CD4-positive, alpha-beta T cell treated with Interleukin-6 for 4 hours (primary cell): ENCODE measurements around the gene SPOUT1.
"Not testable (repeated sequence)": the region's sequence is repeated elsewhere in the genome, so short reads cannot be mapped to it uniquely, and the experiment has no call there.

Experiments
- DNase-seq: peaks from one replicate; pipeline ENCODE4 v3.0.0-alpha.2; 2020; ENCODE audit warnings: mixed read lengths

SPOUT1 gene

GRCh38 chr9:128809036-128809599 lies 20.5 kb downstream of the SPOUT1 start:
- no peak for DNase-seq

DNA sequence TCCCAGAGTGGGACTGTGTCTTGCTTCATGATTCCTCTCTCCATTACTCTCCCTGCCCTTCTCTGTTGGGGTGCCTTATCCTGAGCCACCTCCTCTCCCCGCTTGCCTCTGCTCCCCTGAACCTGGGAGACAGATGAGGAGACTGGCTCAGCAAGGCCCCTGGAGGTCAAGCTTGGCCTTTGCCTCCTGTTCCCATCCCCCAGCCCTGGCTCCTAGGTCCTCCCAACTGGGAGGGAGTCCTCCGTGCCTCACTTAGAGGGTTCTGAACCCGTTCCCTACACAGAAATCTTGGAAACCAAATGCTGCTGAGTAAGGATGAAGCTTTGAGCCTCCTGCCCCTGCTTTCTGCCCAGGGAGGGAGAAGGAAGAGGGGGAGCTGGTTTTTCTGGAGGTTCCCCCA lies 21.1 kb downstream of the SPOUT1 start:
- DNase-seq: no peak

GRCh38 chr9:128807827-128808226 lies 21.8 kb downstream of the SPOUT1 start:
- DNase-seq: no peak

DNA sequence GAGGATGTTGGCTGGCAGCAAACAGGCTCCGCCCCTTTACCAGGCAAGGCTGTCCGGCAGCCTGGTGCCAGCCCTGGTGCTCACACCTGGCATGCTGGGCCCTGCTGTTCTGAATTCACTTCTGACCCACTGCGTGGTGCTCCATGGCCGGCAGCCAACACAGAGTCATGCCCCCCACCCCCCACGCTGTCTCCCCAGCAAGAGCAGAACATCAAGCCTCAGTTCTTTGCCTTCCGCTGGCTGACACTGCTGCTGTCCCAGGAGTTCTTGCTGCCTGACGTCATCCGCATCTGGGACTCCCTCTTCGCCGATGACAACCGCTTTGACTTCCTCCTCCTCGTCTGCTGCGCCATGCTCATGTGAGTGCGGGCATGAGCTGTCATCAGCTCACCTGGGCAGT lies 23.9 kb downstream of the SPOUT1 start:
- DNase-seq: no peak

DNA sequence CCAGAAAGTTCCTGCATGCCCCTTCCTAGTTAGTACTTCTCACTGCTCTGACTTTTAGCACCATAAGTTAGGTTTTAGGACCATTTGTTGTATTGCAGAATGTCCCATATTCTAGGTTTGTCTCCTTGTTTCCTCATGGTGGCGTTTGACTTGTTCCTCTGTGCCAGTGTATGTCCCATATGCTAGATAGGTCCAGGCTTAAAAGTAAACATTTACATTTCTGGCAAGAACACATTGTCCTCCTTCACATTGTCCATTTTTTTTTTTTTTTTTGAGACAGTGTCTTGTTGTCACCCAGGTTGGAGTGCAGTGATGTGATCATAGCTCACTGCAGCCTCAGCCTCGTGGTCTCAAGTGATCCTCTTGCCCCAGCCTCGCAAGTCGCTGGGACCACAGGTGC lies 27.1 kb downstream of the SPOUT1 start:
- DNase-seq: no peak

GRCh38 chr9:128800061-128800460 lies 29.5 kb downstream of the SPOUT1 start:
- no peak for DNase-seq

DNA sequence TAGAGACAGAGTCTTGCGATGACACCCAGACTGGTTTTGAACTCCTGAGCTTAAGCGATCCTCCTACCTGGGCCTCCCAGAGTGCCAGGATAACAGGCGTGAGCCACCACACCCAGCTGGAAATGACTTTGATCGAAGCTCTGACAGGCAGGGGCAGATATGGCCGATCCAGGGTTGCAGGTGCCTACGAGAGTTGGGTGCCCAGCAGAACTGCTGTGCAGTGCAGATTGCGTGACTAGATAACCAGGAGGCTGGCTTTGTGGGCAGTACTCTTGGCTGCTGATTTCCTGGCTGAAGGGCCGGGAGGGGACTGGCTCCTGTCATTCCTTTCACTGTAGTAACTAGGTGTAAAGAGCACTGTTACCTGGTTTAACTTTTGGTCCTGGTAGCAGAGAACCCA lies 30.7 kb downstream of the SPOUT1 start:
- DNase-seq: no peak

DNA sequence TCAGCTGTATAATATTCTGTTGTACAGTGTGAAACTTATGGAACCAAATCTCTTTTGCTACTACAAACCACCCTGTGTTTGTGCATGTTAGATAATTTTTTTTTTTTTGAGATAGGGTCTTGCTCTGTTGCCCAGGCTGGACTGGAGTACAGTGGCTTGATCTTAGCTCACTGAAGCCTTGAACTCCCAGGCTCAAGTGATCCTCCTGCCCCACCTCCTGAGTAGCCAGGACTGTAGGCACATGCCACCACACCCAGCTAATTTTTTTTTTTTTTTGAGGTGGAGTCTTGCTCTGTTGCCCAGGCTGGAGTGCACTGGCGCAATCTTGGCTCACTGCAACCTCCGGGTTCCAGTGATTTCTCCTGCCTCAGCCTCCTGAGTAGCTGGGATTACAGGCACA lies 34.6 kb downstream of the SPOUT1 start:
- DNase-seq: not testable (repeated sequence)

DNA sequence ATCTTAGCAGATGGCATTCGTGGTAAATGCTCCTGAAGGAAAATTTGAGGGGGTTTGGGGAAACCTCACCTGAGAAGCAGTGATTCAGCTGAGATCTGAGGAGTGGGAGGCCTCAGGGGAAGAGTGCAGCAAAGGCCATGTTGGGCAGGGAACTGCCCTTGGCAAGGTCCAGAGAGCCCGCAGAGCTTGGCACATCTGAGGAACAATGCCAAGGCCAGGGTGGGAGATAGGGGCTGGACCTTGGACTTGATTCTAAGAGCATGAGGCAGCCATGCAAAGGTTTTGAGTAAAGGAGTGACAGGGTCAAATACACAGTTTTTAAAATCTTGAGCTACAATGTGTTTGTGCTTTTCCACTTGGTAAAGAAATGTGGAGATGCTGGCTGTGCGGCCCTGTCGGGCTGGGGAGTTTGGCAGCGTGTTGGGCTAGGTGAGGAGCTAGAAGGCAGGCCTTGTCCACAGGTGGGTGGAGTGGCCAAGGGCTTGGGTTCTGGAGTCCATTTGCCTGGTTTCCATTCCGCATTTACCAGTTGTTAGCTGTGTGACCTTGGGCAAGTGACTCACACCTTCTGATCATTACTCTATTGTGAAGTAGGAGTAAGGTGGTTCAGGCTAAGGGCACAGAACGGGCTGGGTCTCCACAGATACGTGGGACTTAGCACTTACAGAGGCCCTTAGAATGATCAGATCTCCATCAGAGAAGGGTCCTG lies 36.5 kb downstream of the SPOUT1 start:
- no peak for DNase-seq

- no peak for DNase-seq
These were observed 37.5 kb downstream of the SPOUT1 start for GRCh38 chr9:128792134-128792533.

DNA sequence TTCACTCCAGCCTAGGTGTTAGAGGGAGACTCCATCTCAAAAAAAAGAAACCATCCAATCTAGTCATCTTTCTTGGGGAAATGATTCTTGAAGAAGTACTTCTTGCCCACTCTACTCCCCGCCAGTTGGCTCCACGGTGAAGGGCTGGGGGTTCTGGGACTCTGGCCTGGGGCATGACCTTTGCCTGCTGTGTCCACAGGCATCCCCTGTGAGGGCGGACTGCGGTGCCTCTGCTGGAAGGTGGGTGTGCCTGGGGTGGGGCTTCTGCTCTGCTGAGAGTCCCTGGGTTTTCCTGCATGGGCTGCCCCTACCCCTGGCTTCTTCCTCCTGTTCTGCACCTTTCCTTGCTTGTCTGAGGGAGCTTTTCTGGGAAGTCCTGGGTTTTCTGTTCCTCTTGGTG lies 39.1 kb downstream of the SPOUT1 start:
- no peak for DNase-seq

DNA sequence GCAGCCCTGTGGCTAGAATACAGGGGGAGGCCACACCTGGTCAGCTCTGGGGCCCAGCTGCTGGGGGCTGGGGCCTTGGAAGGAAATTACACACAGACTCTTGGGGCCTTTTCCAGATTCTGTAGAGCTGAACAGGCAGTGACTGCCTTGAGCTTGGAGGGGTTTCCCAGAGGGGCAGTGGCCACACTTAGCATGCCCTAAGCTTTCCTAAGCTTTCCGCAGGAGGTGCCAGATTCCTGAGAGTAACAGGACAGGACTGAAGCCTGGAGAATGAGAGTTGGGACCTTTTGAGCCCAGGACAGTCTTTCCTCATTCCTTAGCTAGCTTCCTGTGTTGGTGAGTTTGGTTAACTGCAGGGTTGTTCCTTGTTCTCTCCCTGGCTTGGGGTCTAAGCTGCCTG lies 41.1 kb downstream of the SPOUT1 start:
- DNase-seq: no peak

GRCh38 chr9:128787659-128788058 lies 41.9 kb downstream of the SPOUT1 start:
- DNase-seq: peak; percentile 13

DNA sequence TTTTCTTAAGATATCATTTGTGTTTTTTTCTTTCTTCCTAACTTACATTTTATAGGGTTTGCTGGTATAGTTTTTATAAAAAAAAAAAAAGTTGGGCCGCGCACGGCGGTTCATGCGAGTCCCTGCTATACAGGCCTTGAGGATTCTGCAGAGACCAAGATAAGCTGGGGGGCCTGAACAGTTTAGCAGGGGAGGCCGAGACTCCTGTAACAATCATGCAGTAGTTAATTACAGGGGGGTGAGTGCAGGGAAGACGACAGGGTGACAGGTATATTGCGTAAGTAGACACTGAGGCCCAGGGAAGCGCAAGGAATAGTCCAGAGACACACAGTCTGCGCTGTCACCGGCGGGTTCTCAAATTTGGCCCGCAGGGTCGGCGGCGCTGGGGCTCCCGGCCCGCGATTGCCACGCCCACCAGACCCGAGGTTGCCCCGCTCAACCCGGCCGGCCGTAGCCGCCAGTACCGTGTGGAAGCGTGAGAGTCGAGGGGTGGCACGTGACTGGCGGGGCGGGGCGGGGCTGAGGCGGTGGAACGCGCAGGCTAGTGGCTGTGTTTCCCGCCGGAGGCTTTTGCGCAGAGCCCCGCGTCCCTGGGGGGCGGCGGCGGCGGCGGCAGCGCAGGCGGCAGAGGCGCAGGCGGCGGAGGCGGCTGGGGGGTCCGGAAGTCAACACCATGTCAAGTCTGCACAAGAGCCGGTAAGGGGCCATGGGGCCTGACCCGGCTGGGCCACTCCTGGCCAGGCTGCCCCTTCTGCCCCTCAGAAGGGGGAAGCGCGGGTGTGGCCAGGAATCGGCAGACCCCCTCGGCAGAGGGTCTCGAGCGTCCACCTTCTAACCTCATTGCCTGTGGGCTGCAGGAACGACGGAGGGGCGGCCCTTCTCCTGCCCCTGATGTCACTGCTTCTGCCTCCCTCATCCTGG lies 42.7 kb downstream of the SPOUT1 start, which contains the start of gene TBC1D13:
Gene TBC1D13 (plus strand): TSS at position 573 of the 921 bp plus-strand sequence. CDS start 101 bp downstream, at position 674.
- peak; percentile 92 for DNase-seq

DNA sequence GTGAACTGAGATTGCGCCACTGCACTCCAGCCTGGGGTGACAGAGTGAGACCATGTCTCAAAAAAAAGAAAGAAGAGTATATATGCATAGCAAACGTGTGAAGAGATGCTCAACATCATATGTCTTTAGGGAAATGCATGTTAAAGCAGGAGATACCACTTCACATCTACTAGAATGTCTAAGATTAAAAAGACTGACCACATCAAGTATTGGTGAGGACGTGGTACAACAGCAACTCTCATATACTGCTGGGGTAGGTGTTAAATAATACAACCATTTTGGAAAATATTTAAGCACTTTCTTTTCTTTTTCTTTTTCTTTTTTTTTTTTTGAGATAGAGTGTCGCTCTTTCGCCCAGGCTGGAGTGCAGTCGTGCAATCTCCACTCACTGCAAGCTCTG lies 44.2 kb downstream of the SPOUT1 start:
- no peak for DNase-seq

DNA sequence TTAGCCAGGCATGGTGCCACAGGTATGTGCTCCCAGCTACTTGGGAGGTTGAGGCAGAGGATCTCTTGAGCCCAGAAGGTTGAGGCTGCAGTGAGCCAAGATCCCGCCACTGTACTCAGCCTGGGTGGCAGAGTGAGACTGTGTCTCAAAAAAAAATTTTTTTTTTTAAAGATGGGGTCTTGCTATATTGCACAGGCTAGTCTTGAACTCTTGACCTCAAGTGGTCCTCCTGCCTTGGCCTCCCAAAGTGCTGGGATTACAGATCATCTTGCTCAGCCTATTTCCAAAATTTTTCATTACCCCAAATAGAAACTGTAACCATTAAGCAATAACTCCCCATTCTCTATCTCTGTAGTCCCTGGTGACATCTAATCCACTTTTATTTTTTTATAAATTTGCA lies 46.9 kb downstream of the SPOUT1 start:
- no peak for DNase-seq

GRCh38 chr9:128781187-128782070 lies 48.2 kb downstream of the SPOUT1 start:
- DNase-seq: no peak

DNA sequence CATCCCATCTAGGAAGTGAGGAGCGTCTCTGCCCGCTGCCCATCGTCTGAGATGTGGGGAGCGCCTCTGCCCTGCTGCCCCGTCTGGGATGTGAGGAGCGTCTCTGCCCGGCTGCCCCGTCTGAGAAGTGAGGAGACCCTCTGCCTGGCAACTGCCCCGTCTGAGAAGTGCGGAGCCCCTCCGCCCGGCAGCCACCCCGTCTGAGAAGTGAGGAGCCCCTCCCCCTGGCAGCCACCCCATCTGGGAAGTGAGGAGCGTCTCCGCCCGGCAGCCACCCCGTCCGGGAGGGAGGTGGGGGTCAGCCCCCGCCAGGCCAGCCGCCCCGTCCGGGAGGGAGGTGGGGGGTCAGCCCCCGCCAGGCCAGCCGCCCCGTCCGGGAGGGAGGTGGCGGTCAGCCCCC lies 49.5 kb downstream of the SPOUT1 start:
- DNase-seq: not testable (repeated sequence)

- no peak for DNase-seq
These were observed 54.8 kb downstream of the SPOUT1 start for GRCh38 chr9:128774804-128775203.

- no peak for DNase-seq
These were observed 56.5 kb downstream of the SPOUT1 start for GRCh38 chr9:128773049-128773448.

DNA sequence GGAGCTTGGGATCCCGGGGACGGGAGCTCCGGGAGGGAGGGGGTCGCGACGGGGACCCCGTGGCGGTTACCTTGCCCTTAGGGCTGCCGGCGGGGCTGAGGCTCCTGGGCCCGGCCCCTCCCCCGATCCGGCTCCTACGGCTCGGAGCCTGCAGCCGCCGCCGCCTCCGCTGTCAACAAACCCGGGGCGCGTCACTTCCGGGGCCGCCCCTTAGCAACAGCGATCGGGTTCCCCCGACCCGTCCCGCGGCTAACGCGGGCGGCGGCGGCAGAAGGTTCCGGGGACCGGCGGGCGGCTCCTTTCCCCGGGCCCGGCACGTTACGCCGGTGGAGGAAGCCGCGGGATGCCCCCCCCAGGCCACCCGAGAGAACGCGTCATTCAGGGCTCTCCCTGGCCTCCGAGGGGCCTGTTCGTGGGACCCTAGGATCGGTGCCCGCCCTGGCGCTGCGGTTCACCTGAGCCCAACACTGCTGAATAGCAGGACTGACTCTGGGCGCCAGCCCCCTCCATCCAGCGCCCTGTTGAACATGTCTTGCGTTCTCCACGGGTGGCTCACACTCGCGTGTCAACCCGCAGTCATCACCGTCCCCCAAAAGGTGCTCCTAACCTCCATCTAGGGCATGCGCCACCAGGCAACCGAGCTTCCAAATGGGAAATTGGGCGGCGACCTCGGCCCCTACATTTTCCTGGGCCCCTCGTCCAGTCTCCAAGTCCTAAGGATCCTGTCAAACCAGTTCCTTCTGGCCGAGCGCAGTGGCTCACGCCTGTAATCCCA lies 57.7 kb downstream of the SPOUT1 start, which contains the start of gene ZER1:
Gene ZER1 (minus strand): TSS at position 183 of the 775 bp plus-strand sequence. CDS start 16,362 bp downstream, outside the sequence.
- DNase-seq: peak; percentile 96
